ENCODE measurements around the gene GKAP1.
A peak's percentile ranks its signal among the peaks of the same experiment; 100 is the strongest.
"Not testable (repeated sequence)": the region's sequence is repeated elsewhere in the genome, so short reads cannot be mapped to it uniquely, and the experiment has no call there.

Gene GKAP1

DNA sequence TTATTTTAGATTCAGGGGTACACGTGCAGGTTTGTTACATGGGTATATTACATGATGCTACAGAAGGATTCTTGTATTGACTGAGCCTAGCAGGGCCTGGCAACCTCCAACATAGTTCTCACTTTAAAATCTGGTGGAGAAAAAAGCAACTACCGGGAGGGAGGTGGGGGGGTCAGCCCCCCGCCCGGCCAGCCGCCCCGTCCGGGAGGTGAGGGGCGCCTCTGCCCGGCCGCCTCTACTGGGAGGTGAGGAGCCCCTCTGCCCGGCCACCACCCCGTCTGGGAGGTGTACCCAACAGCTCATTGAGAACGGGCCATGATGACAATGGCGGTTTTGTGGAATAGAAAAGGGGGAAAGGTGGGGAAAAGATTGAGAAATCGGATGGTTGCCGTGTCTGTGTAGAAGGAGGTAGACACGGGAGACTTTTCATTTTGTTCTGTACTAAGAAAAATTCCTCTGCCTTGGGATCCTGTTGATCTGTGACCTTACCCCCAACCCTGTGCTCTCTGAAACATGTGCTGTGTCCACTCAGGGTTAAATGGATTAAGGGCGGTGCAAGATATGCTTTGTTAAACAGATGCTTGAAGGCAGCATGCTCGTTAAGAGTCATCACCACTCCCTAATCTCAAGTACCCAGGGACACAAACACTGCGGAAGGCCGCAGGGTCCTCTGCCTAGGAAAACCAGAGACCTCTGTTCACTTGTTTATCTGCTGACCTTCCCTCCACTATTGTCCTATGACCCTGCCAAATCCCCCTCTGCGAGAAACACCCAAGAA lies 88.8 kb downstream of the GKAP1 start:
- H3K36me3 ChIP-seq (ENCODE audit: insufficient read depth, low read length); H3K27ac ChIP-seq (ENCODE audit: low read depth, low read length); H3K27me3 ChIP-seq (ENCODE audit: insufficient read depth, low read length); H3K9me3 ChIP-seq (ENCODE audit: insufficient read depth, low read depth, low read length); H3K4me1 ChIP-seq (ENCODE audit: insufficient read depth, low read length); H3K4me3 ChIP-seq (ENCODE audit: low read length); H3K9ac ChIP-seq (ENCODE audit: low read depth, low read length): not testable (repeated sequence)
- 99% methylated on average over 11 of the region's 22 CpGs for WGBS

DNA sequence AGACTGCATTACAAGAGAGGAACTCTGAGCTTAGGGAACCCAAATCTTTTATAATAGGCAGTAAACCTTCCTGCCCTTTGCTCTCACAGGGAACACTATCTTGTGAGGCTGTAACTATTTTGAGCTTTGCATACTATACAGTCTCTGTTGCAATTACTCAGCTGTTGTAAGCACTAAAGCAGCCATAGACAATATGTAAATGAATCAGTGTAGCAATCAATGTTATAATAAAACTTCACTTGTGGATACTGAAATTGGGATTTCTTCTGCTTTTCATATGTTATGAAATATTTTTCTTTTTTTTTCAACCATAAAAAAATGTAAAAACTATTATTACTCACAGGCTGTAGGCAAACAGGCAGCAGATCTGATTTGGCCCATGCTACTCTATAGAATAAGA lies 93.1 kb downstream of the GKAP1 start:
- no peaks in the 10 kb centered on the region for H3K4me1 ChIP-seq (ENCODE audit: insufficient read depth, low read length)
- no peaks in the 10 kb centered on the region for H3K27me3 ChIP-seq (ENCODE audit: insufficient read depth, low read length)
- no peak overlapping the region for H3K27ac ChIP-seq (ENCODE audit: low read depth, low read length)
- H3K9me3 ChIP-seq (ENCODE audit: insufficient read depth, low read depth, low read length) = 0 out of 2 replicates have a peak, but pooled peaks cover 2% of the 10 kb centered on the region
- no peak overlapping the region for H3K9ac ChIP-seq (ENCODE audit: low read depth, low read length)
- H3K4me3 ChIP-seq (ENCODE audit: low read length) = no peak overlapping the region
- no peaks in the 10 kb centered on the region for H3K36me3 ChIP-seq (ENCODE audit: insufficient read depth, low read length)

DNA sequence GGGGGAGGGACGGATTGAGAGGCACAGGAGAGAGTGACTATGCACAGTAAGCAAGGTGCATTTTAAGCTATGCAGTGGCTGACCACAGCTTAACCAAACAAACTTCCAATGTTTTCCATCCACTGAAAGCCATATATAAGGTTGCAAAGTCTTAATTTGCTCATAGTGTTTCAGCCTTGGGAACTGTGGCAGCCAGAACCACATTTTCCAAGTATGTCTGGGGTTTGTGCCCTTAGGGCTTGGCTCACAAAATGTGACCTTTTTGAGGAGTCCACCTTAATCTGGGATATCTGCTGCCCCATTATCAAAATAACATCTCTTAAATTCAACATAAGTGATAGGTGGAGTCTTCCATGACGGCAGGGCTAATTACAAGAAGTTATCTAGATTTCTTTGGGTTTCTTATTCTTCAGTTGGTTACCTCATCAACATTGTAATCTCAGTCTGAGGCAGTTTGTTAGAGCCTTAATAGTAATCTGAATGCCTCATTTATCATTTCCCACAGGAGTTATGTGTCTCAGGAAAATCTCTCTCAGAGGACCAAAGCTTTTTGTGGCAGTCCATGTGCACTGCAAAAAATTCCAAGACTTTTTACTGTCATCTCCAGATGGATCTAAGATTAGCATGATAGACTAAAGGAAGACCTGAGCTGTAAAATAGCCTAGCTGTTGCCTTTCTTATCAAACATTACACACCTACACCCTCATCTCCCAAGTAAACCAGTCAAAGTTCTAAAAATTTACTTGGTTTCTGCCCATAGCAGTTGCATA lies 94.7 kb downstream of the GKAP1 start:
- no peaks in the 10 kb centered on the region for H3K4me1 ChIP-seq (ENCODE audit: insufficient read depth, low read length)
- 80% methylated on average over 1 of the region's 2 CpGs for WGBS
- no peak overlapping the region for H3K9ac ChIP-seq (ENCODE audit: low read depth, low read length)
- no peak overlapping the region for H3K27ac ChIP-seq (ENCODE audit: low read depth, low read length)
- H3K36me3 ChIP-seq (ENCODE audit: insufficient read depth, low read length) = no peaks in the 10 kb centered on the region
- 0 out of 2 replicates have a peak, but pooled peaks cover 2% of the 10 kb centered on the region for H3K9me3 ChIP-seq (ENCODE audit: insufficient read depth, low read depth, low read length)
- H3K4me3 ChIP-seq (ENCODE audit: low read length) = no peak overlapping the region
- no peaks in the 10 kb centered on the region for H3K27me3 ChIP-seq (ENCODE audit: insufficient read depth, low read length)

DNA sequence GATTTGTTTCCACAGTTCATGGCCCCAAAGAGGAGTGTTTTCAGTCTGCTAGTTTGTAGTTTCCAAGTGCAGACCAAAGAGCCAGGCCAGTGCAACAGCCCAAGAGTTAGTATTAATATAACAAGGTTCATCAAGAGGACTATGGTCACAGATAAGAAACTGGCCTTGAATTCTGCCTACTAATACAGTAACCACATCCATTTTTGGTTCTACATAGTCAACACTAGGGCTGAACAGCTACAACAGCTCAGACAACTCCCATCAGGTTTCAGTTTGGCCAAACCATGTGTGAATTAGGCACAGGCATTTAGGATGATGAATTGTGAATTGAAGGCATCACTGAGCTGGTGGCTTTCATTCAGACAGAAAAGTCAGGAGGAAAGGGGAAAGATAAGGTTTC lies 96.1 kb downstream of the GKAP1 start:
- H3K36me3 ChIP-seq (ENCODE audit: insufficient read depth, low read length) = no peaks in the 10 kb centered on the region
- H3K9ac ChIP-seq (ENCODE audit: low read depth, low read length) = no peak overlapping the region
- H3K27me3 ChIP-seq (ENCODE audit: insufficient read depth, low read length) = no peaks in the 10 kb centered on the region
- H3K4me1 ChIP-seq (ENCODE audit: insufficient read depth, low read length) = no peaks in the 10 kb centered on the region
- no peak overlapping the region for H3K4me3 ChIP-seq (ENCODE audit: low read length)
- 0 out of 2 replicates have a peak, but pooled peaks cover 4% of the 10 kb centered on the region for H3K9me3 ChIP-seq (ENCODE audit: insufficient read depth, low read depth, low read length)
- no peak overlapping the region for H3K27ac ChIP-seq (ENCODE audit: low read depth, low read length)

DNA sequence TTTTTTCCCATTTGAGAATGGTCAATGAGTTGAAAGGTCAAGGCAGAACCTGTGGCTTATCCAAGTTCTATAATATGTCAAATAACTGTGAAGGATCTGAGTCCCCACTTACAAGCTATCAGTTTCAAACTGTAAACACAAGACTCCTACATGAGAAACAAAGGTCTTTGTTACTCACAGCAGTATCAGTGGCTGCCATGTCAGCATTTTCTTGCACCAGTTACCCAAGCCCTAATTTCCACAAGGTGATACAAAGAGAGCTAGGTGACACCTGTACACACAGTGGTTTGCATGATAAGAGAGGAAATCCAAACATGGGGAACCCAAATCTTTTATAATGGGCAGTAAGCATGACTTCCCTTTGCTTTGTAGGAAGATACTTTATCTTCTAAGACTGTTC lies 101.8 kb downstream of the GKAP1 start:
- no peak overlapping the region for H3K9ac ChIP-seq (ENCODE audit: low read depth, low read length)

DNA sequence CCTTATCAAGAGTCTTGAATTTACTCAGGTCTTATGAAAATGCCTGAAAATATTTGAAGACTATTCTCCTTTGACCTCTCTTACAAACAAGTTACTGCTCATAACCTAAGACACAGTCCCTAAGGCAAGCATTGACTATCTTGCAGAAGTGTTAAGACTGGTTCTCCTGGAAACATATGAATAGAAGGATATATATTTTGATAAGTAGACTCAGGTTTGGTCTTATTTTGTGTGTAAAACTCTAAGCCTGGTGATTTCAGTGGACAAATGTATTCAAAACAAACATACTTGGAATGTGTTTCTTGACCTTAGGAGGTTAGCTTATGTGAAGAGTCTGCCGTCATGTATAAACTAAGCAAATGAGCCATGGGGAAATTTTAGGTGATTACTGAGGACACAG lies 102.3 kb downstream of the GKAP1 start:
- H3K27ac ChIP-seq (ENCODE audit: low read depth, low read length) = no peak overlapping the region
- no peaks in the 10 kb centered on the region for H3K27me3 ChIP-seq (ENCODE audit: insufficient read depth, low read length)
- H3K4me3 ChIP-seq (ENCODE audit: low read length) = no peak overlapping the region
- H3K9me3 ChIP-seq (ENCODE audit: insufficient read depth, low read depth, low read length) = 0 out of 2 replicates have a peak, but pooled peaks cover 8% of the 10 kb centered on the region
- 93% methylated on average over 1 of the region's 1 CpG for WGBS
- H3K36me3 ChIP-seq (ENCODE audit: insufficient read depth, low read length) = no peaks in the 10 kb centered on the region
- no peak overlapping the region for H3K9ac ChIP-seq (ENCODE audit: low read depth, low read length)
- H3K4me1 ChIP-seq (ENCODE audit: insufficient read depth, low read length) = no peaks in the 10 kb centered on the region

More for the DNA sequence above, 101.8 kb downstream of the GKAP1 start:
- no peak overlapping the region for H3K27ac ChIP-seq (ENCODE audit: low read depth, low read length)
- H3K4me1 ChIP-seq (ENCODE audit: insufficient read depth, low read length) = no peaks in the 10 kb centered on the region
- H3K4me3 ChIP-seq (ENCODE audit: low read length) = no peak overlapping the region
- no peaks in the 10 kb centered on the region for H3K36me3 ChIP-seq (ENCODE audit: insufficient read depth, low read length)
- 0 out of 2 replicates have a peak, but pooled peaks cover 8% of the 10 kb centered on the region for H3K9me3 ChIP-seq (ENCODE audit: insufficient read depth, low read depth, low read length)
- H3K27me3 ChIP-seq (ENCODE audit: insufficient read depth, low read length) = no peaks in the 10 kb centered on the region

DNA sequence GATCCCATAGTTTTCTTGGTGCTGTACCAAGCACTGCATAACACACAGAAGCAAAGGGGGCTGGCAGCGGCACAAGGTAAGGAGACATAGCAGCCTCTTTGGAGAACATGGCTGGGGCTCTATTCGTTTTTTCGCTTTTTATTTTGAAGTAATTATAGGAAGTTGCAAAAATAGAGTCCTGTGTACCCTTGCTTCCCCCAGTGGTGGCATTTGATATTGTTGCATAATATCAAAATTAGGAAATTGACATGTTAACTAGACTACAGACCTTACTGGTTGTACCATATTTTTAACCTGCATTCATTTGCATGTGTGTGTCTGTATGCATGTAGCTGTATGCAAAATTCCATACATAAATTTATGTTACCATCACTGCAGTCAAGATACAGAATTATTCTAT lies 103.2 kb downstream of the GKAP1 start:
- Histone ChIP-seq H3K9me3 (ENCODE audit: insufficient read depth, low read depth, low read length) (0 out of 2 replicates have a peak, but pooled peaks cover 8% of the 10 kb centered on the region), H3K4me1 (ENCODE audit: insufficient read depth, low read length) (no peaks in the 10 kb centered on the region), H3K27me3 (ENCODE audit: insufficient read depth, low read length) (no peaks in the 10 kb centered on the region), H3K4me3 (ENCODE audit: low read length) (no peak overlapping the region), H3K27ac (ENCODE audit: low read depth, low read length) (no peak overlapping the region), H3K9ac (ENCODE audit: low read depth, low read length) (no peak overlapping the region), H3K36me3 (ENCODE audit: insufficient read depth, low read length) (no peaks in the 10 kb centered on the region)
- 91% methylated on average over 3 of the region's 3 CpGs for WGBS

DNA sequence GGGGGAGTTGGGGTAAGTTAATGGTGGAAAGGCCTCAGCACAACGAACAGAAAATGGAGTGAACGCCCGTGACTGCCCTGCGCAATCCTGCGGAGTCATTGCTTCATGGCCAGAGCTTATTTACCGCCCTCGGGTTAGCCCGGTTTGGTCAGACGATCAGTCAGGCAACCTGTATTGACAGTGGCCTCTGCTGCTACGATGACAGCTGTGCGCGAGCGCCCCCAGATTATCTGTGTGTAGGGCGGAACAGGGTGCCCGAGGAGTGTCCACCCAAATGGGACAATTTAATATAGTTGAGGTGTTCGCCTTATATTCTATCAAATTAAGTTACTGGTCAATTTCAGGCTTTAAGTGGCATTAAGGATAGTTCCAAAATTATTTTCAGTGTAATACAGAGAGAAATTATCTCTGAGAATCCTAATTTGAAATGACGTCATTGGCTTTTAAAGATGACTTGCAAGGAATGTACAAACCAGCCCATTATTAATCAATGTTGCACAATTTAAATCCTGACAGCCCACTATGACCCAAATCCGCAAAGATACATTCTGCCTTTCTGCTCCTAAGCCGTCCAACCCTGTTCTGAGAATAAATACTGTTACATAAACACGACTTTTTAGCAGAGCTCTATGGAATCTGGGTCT lies 108.9 kb downstream of the GKAP1 start:
- 21% methylated on average over 19 of the region's 20 CpGs for WGBS
- H3K9me3 ChIP-seq (ENCODE audit: insufficient read depth, low read depth, low read length) = 0 out of 2 replicates have a peak, but pooled peaks cover 3% of the 10 kb centered on the region
- H3K4me1 ChIP-seq (ENCODE audit: insufficient read depth, low read length) = peaks cover 7% of the 10 kb centered on the region
- H3K27me3 ChIP-seq (ENCODE audit: insufficient read depth, low read length) = no peaks in the 10 kb centered on the region
- no peaks in the 10 kb centered on the region for H3K36me3 ChIP-seq (ENCODE audit: insufficient read depth, low read length)
- peak overlapping the region; percentile 99 for H3K27ac ChIP-seq (ENCODE audit: low read depth, low read length)
- peak overlapping the region; percentile 95 for H3K4me3 ChIP-seq (ENCODE audit: low read length)
- H3K9ac ChIP-seq (ENCODE audit: low read depth, low read length) = peak overlapping the region; percentile 99

DNA sequence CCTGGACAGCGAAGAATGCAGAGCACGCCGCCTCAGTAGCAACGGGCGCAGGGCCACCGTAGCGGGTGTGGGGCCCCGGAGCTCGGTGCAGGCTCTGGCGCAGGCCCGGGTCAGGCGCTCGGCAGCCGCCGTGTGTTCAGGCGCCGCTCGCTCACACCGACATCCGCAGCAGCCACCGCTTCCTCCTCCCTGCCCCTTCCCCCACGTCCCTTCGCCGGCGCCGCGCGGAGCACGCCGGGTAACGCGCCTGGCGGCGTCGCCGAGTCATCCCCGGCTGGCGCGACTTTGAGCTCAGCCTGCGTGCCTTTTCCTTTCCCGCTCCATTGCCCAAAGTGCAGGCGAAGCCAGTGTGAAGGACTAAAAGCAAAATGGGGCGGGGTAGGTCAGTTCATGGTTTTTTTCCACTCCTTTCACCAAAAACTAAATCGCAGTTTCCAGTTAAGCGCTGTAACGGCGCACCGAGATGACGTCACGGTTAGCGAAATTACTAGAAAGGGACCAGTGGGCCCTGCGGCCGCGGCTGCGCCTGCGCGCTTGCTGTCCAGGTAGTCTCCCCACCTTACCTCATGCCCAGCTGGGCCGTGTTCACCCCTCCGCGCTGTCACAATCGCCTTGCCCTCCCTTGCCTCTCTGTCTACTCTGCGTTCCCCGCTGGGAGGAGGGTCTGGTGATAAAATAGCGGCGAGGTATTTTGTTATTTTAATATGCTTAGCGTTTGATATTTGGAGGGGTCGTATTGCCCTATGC lies 109.6 kb downstream of the GKAP1 start, which contains the start of gene UBQLN1:
Gene UBQLN1, minus strand, starts transcription at position 191 of the 747 bp plus-strand sequence. CDS start 279 bp downstream, outside the sequence.
- no peaks in the 10 kb centered on the region for H3K36me3 ChIP-seq (ENCODE audit: insufficient read depth, low read length)
- peak within 1 kb of the TSS; percentile 99 for H3K9ac ChIP-seq (ENCODE audit: low read depth, low read length)
- H3K9me3 ChIP-seq (ENCODE audit: insufficient read depth, low read depth, low read length) = 0 out of 2 replicates have a peak, but pooled peaks cover 3% of the 10 kb centered on the region
- no peaks in the 10 kb centered on the region for H3K27me3 ChIP-seq (ENCODE audit: insufficient read depth, low read length)
- H3K4me1 ChIP-seq (ENCODE audit: insufficient read depth, low read length) = peaks cover 7% of the 10 kb centered on the region
- H3K27ac ChIP-seq (ENCODE audit: low read depth, low read length) = peak within 1 kb of the TSS; percentile 99
- under 1% methylated on average over 65 of the region's 67 CpGs for WGBS
- peak within 1 kb of the TSS; percentile 95 for H3K4me3 ChIP-seq (ENCODE audit: low read length)

DNA sequence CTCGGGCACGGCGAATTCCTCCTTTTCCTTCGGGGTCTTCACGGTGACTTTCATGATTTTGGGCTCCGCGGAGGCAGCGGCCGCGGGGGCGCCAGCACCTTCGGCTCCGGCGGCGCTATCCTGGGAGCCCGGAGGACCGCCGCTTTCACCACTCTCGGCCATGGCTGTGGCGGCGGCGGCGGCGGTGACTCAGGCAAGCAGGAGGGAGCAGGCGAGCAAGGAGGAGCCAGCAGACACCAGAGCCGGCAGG lies 110.1 kb downstream of the GKAP1 start:
- WGBS = under 1% methylated on average over 26 of the region's 26 CpGs
- Histone ChIP-seq H3K27ac (ENCODE audit: low read depth, low read length) (peak overlapping the region; percentile 99), H3K9me3 (ENCODE audit: insufficient read depth, low read depth, low read length) (0 out of 2 replicates have a peak, but pooled peaks cover 3% of the 10 kb centered on the region), H3K9ac (ENCODE audit: low read depth, low read length) (peak overlapping the region; percentile 99), H3K27me3 (ENCODE audit: insufficient read depth, low read length) (no peaks in the 10 kb centered on the region), H3K36me3 (ENCODE audit: insufficient read depth, low read length) (no peaks in the 10 kb centered on the region), H3K4me3 (ENCODE audit: low read length) (peak overlapping the region; percentile 95), H3K4me1 (ENCODE audit: insufficient read depth, low read length) (peaks cover 9% of the 10 kb centered on the region)

All from HUES64 (cell line).